A549 (cell line): ENCODE data around the gene PARP6.

Experiments used
- CEBPB ChIP-seq, 2 experiments: fragments of >200 bp in 1 of 2; sonication (Bioruptor Twin) in 1 of 2; formaldehyde crosslinking in 1 of 2; IDR thresholded peaks; 2 replicates each; pipeline ENCODE4 v1.6.1; 2012 to 2016
- CTCF ChIP-seq: fragments of >200 bp; sonication (Bioruptor Twin); formaldehyde crosslinking; IDR thresholded peaks from 3 replicates; pipeline ENCODE4 v1.5.1; 2016
- EP300 ChIP-seq, 2 experiments: fragments of >200 bp; sonication (Bioruptor Twin); formaldehyde crosslinking; IDR thresholded peaks; 2 replicates in 1 of 2; 3 replicates in 1 of 2; pipeline ENCODE4 v1.6.1; 2016 to 2017
- MAX ChIP-seq: IDR thresholded peaks from 2 replicates; pipeline ENCODE4 v1.6.1; 2012
- PHF8 ChIP-seq: fragments of 200-600 bp; sonication (generic); IDR thresholded peaks from 2 replicates; pipeline ENCODE4 v1.6.1; 2016; ENCODE audit warnings: low read depth, mild to moderate bottlenecking, antibody characterized with exemption, moderate library complexity, borderline replicate concordance
- POLR2A ChIP-seq: IDR thresholded peaks from 2 replicates; pipeline ENCODE4 v1.6.1; 2012; ENCODE audit warnings: mild to moderate bottlenecking, low read length
- REST ChIP-seq: fragments of 200-600 bp; sonication (generic); IDR thresholded peaks from 2 replicates; pipeline ENCODE4 v1.6.1; 2016; ENCODE audit warnings: antibody characterized with exemption, mild to moderate bottlenecking, moderate library complexity
- RFX5 ChIP-seq: fragments of 450-650 bp; IDR thresholded peaks from 2 replicates; pipeline ENCODE4 v1.7.1; 2014; ENCODE audit warnings: antibody characterized with exemption, mild to moderate bottlenecking, moderate library complexity
- TP53 ChIP-seq: fragments of 250-450 bp; sonication (Bioruptor Pico); IDR thresholded peaks from 2 replicates; pipeline ENCODE4 v1.5.0; 2021; ENCODE audit warnings: mild to moderate bottlenecking, moderate library complexity
- ZC3H11A ChIP-seq: fragments of 450-650 bp; IDR thresholded peaks from 2 replicates; pipeline ENCODE4 v1.6.1; 2014; ENCODE audit warnings: antibody characterized with exemption, mild to moderate bottlenecking
- ZFP36 ChIP-seq: fragments of 450-650 bp; IDR thresholded peaks from 2 replicates; pipeline ENCODE4 v1.6.1; 2014; ENCODE audit warnings: borderline replicate concordance; ENCODE audit not compliant: partially characterized antibody

GRCh38 chr15:72307026-72307425 is 34.7 kb upstream of the PARP6 start:
- TF ChIP-seq CTCF (no peak), POLR2A (no peak), REST (no peak), ZC3H11A (no peak), ZFP36 (no peak), EP300 (IDR thresholded peaks at IDR 0.05) (no peak), TP53 (no peak), MAX (no peak), CEBPB (IDR thresholded peaks at IDR 0.05) (no peak), RFX5 (no peak), PHF8 (no peak)
